ENCODE data around the gene SUSD3.

Gene SUSD3

DNA sequence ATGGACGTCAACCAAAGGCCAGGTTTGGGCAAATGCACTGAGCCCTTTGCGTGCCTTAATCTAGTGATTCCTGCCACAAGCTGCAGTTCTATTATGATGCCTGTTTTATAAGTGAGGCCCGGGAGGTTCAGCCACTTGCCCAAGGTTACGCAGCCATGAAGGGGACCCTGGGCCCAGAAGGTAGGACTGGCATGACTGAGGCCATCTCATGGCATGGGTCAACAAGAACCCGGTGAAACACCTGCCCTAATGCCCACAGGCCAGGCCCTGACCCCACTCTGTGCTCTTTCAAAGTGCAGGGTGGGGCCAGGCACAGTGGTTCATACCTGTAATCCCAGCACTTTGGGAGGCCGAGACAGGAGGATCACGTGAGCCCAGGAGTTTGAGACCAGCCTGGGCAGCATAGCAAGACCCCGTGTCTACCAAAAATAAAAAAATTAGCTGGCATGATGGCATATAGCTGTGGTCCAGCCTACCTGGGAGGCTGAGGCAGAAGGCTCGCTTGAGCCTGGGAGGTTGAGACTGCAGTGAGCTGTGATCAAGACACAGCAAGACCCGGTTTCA lies 66.9 kb downstream of the SUSD3 start:
- DNase-seq (ENCODE audit: low read depth): no peak

DNA sequence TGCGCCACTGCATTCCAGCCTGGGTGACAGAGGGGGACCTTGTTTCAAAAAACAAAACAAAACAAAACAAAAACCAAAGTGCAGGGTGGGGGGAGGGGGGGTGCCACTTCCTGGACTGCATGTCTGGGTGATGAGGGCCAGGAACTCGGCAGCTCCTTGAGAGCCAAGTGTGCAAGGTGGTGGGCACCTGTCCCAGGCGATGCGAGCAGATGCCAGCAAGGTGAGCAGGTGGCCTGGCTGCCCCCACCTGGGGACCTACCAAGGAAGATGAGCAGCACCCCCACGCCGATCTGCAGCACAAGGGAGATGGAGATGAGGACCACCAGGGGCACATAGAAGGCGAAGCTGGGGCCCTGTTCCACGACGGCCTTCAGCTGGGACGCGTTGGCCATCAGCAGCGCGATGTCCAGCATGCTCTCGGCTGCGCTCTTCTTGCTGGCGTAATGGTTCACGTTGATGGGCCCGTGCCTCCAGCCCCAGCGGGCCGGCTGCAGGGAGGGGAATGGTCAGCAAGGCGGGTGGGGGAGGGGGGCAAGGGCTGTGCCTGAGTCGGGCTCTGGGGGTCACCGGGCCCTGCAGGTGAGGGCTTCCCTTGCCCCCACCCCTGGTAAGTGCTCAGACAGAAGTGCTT lies 67.8 kb downstream of the SUSD3 start:
- no peak for DNase-seq (ENCODE audit: low read depth)

DNA sequence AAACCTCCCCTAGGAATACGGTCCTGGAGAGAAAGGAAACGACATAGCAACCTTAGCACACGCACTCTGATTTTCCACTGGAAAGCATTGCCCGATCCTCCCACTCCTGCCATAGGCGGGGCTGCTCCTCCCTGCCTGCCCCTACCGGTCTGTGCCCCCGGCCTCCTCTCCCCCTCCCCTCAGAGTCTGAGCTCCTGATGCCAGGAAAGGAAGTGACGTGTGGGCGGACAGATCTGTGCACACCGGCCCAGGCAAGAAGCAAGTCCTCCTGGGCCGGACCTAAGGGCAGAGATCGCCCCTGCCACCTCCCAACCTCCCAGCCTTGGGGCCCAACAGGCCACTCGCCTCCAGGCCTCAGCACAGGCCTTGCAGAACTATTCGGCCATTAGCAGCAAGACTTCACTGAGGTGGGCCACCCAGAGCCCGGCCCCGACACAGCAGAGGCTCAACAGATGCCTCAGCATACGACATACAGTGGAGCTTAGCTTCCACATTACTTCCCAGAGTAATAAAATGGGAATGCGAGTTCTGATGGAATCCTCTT lies 68.4 kb downstream of the SUSD3 start:
- DNase-seq (ENCODE audit: low read depth): no peak

DNA sequence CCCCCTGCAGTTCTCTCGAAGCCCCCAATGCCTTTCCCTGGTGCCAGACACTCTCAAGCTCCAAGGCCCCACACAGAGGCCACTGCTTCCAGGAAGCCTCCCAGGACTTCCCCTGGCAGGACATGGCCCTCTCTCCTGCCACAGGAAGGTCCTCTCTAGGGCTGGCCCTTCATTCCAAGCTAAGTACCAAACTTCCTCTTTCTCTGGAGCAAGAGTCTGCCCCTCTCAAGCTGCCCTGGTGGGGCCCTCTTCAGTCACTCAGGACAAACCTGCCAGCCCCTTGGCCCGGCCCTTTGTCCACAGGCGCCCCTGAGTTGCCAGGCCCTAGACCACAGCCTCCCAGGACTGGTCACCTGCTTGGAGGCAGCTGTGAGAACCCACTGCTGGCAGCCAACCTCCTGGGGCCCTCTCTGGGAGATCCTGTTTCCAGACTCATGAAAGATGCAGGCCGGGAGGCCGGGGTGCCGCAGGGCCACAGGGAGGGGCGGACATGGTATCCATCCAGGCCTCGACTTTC lies 69.0 kb downstream of the SUSD3 start:
- DNase-seq (ENCODE audit: low read depth): no peak

DNA sequence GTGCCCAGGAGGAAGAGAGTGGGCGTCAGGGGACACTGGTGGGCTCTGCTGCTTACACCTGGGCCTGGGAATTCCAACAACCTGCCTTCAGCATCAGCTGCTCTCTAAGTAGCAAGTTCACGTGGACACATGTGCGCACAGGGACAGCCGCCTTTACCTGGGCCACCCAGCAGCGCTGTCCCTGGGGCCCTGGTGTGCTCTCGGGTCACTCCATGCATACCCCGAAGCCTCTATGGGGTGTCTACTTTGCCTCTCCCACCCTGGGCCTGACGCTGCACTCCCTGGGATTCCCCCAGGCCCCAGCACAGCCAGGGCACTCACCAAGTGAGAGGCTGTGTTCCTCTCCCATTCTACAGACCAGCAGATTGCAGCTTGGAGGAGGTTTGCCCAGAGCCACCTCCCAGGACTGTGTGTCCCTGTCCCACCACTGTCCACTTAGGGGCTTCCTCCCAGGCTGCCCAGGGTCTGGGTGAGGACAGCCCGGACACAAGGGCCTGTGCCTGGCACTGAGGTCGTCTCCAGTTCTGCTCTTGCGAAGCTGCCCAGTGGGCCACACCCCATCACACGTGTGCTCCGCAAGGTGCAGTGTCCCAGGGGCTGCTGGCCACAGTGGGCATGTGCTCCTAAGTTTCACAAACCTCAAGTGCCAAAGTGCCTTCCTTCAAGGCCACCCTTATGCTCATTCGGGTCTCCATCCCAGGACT lies 69.7 kb downstream of the SUSD3 start:
- DNase-seq (ENCODE audit: low read depth): no peak

DNA sequence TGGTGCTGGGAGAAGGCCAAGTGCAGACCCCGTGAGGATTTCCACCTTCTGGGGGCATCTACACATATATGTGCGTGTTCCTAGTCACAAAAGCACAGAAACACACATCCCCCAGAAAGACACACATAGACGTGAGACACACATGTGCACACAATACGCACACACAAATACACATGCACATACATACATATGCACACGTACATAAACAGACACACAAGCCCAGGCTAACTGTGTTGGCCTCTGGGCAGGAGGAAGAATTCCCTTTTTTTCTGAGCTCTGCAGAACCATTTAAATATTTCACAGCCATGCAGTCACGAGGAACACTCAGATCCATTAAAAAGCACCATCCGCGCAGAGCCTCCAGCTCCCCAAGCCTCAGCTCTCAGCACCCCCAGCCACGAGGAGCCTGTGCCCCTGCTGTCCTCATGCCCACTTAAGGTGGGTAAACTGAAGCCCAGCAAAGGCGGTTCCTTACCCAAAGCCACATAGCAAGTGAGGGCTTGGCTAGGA lies 70.3 kb downstream of the SUSD3 start:
- DNase-seq (ENCODE audit: low read depth): no peak

DNA sequence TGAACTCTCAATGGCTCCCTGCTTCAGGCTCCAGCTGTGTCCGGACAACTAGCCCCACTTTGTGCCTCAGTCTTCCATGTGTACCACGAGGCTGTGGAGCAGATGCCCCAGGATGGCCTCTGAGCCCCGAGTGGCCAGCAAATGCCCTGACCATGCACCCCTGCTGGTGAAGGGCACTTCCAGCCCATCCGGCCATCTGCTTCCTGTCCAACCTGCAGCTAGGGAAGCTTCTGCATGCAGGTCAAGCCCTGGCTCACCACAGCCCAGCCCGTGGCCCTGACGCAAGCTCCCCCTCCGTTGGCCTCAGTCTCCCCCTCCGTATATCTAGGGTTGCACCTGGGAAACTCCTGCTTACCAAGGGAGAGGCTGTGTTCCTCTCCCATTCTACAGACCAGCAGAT lies 70.8 kb downstream of the SUSD3 start:
- no peak for DNase-seq (ENCODE audit: low read depth)

DNA sequence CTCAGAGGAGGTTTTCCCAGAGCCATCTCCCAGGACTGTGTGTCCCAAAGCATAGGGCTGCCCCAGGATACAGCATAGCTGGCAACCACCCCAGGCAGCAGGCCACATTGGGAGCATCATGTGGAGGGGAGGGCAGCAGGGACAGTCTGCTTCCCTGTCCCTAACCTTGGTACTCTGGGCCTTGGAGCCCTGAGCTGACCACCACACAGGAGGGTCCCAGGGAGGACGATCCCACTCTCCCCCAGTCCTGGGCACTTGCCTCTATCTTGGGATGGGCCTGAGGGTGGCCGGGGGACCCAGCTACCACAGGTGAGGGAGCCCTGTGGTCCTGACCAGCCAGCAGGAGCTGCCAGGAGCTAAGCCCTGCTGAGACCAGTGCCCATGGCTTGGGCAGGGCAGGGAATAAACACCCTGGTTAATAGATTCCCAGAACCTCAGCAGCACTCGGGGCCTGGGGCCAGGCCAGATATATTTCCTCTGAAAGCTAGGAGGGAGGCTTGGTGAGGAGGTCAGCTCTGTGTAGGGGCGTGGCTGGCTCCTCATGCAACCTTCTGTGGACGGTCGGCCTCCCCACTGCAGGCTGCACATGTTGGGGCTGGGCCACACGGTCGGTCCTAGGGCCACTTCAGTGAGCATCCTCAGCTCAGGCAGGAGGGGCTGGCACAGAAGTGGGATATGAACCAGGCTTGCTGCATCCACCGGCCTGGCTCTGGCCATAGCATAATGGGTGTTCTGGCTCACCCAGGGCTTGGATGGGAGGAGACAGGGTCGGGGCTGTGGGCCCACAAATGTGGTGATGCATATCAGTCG lies 71.4 kb downstream of the SUSD3 start:
- no peak for DNase-seq (ENCODE audit: low read depth)

DNA sequence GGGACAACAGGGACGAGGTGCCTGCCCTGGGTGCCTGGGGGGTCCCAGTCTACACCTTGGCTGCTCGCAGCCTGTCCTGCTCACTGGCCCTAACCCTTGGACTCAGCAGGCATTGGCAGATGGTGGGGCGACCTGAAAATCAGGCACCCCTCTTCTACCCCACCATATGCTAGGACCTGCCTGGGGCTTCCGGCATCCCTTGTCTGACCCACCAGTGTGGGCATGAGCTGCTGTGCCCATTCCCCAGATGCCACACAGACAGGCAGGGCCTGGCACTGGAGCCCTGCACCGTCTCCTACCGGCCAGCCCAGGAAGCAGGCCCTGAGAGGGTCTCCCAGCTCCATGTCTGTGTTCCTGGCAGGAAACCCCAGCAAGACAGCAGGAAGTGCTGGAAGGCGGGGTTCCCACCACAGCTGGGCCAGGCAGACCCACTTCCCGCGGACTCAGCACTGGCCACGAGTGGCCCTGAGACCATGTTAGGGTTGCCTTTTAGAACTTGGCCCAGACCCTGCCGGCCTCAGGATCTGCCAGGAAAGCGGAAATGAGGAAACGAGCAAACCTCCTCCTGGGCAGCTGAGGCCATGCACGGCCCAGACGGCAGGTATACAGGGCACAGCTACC lies 72.5 kb downstream of the SUSD3 start:
- DNase-seq (ENCODE audit: low read depth): no peak

DNA sequence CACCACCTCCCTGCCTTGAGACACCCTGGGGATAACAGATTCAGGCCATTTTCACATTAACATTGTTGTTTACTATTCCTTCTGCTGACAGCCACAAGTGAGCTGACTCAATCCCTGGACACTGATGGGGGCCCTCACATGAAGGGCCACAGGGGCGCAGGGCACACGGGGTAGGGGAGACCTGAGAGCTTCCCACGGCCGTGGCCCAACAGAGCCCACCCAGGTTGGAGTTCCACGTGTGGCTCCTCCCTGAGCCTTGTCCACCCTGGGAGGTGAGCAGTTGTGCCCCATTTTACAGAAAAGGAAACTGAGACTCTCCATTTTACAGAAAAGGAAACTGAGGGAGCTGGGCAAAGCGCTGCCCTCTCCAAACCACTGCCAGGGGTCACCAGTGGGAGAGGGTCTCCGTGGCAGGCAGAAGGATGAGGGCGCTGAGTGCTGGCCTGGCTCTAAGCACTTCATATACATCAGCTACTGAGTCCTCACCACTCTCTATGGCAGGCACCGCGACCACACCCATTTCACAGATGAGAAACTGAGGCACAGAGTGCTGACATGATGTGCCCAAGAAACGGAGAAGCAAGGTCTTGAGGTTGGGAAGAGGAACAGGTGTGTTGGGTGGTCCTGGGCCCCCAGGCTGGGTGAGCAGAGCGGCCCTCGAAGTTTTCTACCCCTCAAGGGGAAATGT lies 73.2 kb downstream of the SUSD3 start:
- DNase-seq (ENCODE audit: low read depth): no peak

DNA sequence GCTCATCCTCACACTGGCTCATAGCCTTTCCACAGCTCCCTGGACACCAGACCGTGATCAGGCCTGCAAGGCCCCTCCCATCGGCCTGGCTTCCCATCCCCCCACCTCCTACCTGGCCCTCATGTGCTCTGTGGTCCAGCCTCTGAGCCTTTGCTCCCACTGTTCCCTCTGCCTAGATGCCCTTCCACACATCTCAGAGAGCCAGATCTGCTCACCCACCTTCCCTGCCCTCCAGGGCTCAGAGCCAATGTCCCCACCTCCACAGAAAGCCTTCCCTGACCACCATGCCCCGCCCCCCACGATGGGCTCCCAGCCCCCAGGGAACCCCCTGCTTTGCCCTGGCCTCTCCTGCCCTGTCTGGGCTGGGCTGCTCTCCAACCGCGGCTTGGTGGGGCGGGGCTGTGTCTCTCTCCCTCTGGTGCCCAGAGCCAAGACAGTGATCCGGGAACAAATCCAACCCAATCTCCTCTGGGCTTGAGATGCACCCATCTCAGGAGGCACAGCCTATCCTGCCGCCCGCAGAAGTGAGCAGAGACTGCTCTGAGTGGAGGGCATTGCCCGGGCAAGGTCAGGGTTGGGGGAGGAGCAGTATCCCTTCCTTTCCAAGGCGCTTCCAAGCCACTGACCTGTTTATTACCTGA lies 73.9 kb downstream of the SUSD3 start:
- DNase-seq (ENCODE audit: low read depth): peak; percentile 42

DNA sequence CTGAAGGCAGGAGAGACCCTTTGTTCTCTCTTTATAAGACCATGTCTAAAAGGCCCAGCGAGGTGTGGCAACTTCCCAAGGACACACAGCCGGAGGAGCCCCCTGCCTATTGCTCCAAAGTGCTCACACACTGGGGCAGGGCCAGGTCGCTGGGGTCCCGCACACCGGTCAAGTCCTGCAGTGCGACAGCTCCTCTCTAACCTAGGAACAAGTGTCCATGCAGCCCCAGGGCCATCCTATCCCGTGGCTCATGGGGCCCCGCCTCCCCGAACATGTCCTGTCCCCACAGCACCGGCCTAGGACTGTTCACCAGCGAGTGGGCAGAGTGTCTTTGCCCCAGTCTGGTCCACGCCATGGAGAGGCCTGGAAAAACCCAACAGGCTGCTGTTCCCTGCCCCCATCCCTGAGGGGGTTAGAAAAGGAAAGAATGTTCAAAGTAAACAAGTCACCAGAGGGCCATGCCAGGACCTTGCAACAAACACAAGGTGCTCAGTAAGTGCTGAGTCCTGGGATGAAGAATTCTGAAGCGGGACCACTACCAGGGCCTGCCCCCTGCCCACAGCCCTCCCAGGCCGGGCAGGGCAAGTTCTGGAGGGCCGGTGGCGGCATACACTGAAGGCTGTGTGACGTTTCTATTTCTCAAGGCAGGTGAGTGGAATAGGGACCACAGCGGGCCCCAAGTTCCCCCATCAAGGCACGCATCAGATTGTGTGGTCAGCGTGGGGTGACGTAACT lies 74.6 kb downstream of the SUSD3 start:
- peak; percentile 58 for DNase-seq (ENCODE audit: low read depth)

DNA sequence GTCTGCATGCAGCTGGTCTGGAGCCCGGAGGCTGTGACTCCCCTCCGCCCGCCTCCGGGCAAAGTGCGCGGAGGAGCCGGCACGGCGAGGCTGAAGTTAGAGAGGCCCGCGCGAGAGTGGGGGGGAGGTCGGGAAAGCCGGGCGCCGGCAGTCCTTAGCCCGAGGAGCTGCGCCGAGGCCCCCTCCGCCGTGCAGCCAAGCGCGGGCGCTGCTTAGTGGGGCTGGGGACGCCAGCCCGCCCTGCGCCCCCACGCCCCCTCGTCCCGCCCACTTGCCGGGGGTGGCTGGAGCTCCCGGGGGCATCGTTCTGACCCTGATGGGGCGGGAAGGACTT lies 75.1 kb downstream of the SUSD3 start:
- peak; percentile 92 for DNase-seq (ENCODE audit: low read depth)

DNA sequence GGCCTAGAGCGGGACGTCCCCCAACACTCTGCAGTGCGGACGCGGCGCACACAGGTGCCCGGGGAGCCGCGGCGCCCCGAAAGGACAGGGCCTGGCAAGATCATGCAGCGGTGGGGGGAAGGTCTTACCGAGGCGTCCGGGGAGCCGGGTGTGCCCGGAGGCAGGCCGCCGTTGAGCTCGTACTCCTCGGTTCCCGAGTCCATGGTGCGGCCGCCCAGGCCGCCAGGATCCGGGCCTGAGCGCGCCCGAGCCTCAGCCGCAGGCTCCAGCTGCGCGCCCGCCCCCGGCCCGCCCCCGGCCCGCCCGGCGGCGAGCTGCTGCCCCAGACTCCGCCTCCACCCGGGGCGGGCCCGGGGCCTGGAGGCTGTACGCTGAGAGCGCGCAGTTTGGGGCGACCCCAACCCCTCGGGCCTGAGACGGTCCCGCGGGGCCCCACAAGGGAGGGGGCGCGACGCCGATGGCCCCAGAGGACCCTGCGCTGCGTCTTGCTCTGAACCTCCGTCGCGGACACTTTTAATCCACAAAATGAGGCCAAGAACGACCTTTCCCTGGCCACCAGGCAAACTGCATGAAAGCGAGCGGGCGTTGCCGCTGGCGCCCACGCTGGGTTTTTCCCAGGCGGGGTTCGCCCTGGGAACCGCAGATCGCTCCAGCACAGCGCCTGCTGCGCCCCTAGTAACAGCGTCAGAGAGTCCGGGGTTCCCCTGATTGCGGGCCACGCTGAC lies 75.7 kb downstream of the SUSD3 start, which contains the start of gene NINJ1:
NINJ1 (minus strand) TSS at position 237 of the 725 bp plus-strand sequence; CDS start at position 203, 34 bp downstream.
- DNase-seq (ENCODE audit: low read depth): peak; percentile 76

All from ELR (cell line).